PC-9 (cell line): ENCODE measurements around the gene PTP4A1. TPM values are rescaled to one million over a fixed set of nuclear protein-coding genes. Genes with fewer than 3 reads are reported as not detected.
A peak's percentile ranks its signal among the peaks of the same experiment; 100 is the strongest.

ENCODE experiments used
- BruUV-seq: library from RNA; stranded (reverse); fragments of 400-500 nt; replicated peaks from 2 replicates; lab custom pipeline; 2021; lab: Mats Ljungman, UMichigan
- CTCF ChIA-PET: fragments of 300-600 bp; sonication (Branson Sonifier 250); formaldehyde crosslinking; loops from one replicate; lab custom pipeline; 2022; ENCODE audit warnings: antibody characterized with exemption; lab: Charles Lee
- POLR2A ChIA-PET: fragments of 300-600 bp; sonication (Branson Sonifier 250); formaldehyde crosslinking; loops from one replicate; lab custom pipeline; 2022; ENCODE audit warnings: antibody characterized with exemption; ENCODE audit not compliant: unreplicated experiment; lab: Charles Lee
- DNase-seq, 2 experiments: peaks; one replicate each; pipeline versions ENCODE4 v3.0.0 to v3.0.0-alpha.2; 2015 to 2022; ENCODE audit warnings: mixed read lengths in 1 of 2
- H2AFZ ChIP-seq: fragments of 200-600 bp; sonication (generic); 2 replicates; pipeline ENCODE4 v1.8.1; 2017; ENCODE audit warnings: antibody characterized with exemption
- H3F3A ChIP-seq: fragments of 200-600 bp; sonication (generic); 2 replicates; pipeline ENCODE4 v1.8.1; 2017; ENCODE audit warnings: antibody characterized with exemption, mild to moderate bottlenecking, low read depth; ENCODE audit not compliant: insufficient read depth
- H3K27ac ChIP-seq: fragments of 200-600 bp; sonication (generic); 2 replicates; pipeline ENCODE4 v1.6.1; 2016; ENCODE audit warnings: mixed run types
- H3K27me3 ChIP-seq: fragments of 200-600 bp; sonication (generic); 2 replicates; pipeline ENCODE4 v1.6.1; 2016; ENCODE audit warnings: low read depth, mixed run types; ENCODE audit not compliant: insufficient read depth
- H3K36me3 ChIP-seq: fragments of 200-600 bp; sonication (generic); 2 replicates; pipeline ENCODE4 v1.6.1; 2016; ENCODE audit warnings: low read depth, mixed run types
- H3K4me1 ChIP-seq: fragments of 200-600 bp; sonication (generic); replicated peaks from 2 replicates; pipeline ENCODE4 v1.6.1; 2016; ENCODE audit warnings: mixed run types; ENCODE audit not compliant: insufficient read depth
- H3K4me2 ChIP-seq: fragments of 200-600 bp; sonication (generic); 2 replicates; pipeline ENCODE4 v1.6.1; 2017; ENCODE audit warnings: mixed run types
- H3K4me3 ChIP-seq: fragments of 200-600 bp; sonication (generic); 2 replicates; pipeline ENCODE4 v1.6.1; 2016; ENCODE audit warnings: mixed run types
- H3K79me2 ChIP-seq: fragments of 200-600 bp; sonication (generic); 2 replicates; pipeline ENCODE4 v1.6.1; 2017; ENCODE audit warnings: low read depth, mixed run types
- H3K9me2 ChIP-seq: fragments of 200-600 bp; sonication (generic); 2 replicates; pipeline ENCODE4 v1.8.1; 2017; ENCODE audit warnings: mild to moderate bottlenecking; ENCODE audit not compliant: insufficient read depth
- H3K9me3 ChIP-seq: fragments of 200-600 bp; sonication (generic); 2 replicates; pipeline ENCODE4 v1.8.1; 2016; ENCODE audit warnings: low read depth; ENCODE audit not compliant: insufficient read depth
- H4K20me1 ChIP-seq: fragments of 200-600 bp; sonication (generic); 2 replicates; pipeline ENCODE4 v1.8.1; 2017; ENCODE audit not compliant: insufficient read depth
- CTCF ChIP-seq: fragments of 200-600 bp; sonication (generic); conservative IDR thresholded peaks from 2 replicates; pipeline ENCODE4 v1.6.1; 2017; ENCODE audit warnings: mixed run types, antibody characterized with exemption, mild to moderate bottlenecking, moderate library complexity
- EZH2 ChIP-seq: fragments of 200-600 bp; sonication (generic); IDR thresholded peaks from 2 replicates; pipeline ENCODE4 v1.8.0; 2017; ENCODE audit warnings: antibody characterized with exemption, low read depth
- intact Hi-C: fragments of 100-400 bp; cut with micrococcal nuclease; formaldehyde crosslinking; loops from one replicate; pipeline ENCODE4 v1.10.0; 2022; ENCODE audit not compliant: unreplicated experiment
- total RNA-seq: library from RNA; stranded (reverse); gene quantifications from 2 replicates; pipeline ENCODE4 v1.2.3, GENCODE V29; 2021

PTP4A1 gene
- total RNA-seq, 1 experiment from 2014 or later, result 63.8 TPM

DNA sequence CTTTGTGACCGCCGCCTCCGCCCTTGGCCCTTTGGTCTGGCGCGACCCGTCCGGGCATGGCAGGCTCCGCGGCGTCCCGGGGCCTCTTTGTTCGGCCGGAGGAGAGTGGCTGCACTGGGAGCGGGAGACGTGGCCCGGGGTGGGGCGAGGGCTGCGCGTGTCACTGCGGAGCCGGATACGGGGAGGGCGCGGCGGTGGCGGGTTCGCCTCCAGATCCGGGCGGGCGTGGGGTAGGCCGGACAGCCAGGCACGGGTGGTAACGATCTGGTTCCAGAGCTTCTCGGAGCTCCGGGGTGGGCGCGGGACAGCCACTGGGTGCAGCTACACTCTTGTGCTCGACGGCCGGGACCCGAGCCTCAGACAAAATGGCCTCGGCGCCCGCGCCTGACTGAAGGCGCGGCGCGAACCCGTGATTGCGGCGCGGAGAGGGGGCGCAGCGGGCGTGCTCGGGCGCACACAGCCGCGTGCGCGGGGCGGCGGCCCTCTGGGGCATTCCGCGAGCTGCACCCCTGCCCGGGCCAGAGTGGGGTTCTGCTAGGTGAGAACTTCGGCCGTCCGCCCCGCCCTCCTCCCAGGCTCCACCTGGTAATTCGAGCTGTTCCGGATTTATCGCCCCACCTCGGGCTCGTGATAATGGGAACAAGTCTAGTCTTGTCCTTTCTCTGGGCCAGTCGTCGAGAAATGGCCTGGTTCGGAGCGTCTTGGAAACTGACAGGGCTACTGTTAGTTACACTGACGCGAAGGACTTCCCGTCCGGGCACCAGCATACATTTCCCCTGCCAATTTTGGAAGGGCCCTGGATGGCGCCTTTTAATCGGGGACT is 1.0 kb downstream of the PTP4A1 start:
- H3K4me1 ChIP-seq, result peaks cover 28% of the 10 kb centered on the region
- TF ChIP-seq EZH2 (no peak), CTCF (no peak)
- H3K9me3 ChIP-seq, result no peaks in the 10 kb centered on the region
- H4K20me1 ChIP-seq, result peaks cover 13% of the 10 kb centered on the region
- intact Hi-C loops, result loop anchor here (2.0 to 10.0 kb wide), 3 partner anchors 64 to 158 kb away; partner anchors contain the start of gene PHF3
- BruUV-seq, result no TSS peak
- peak overlapping the region; percentile 67 for H3K4me3 ChIP-seq
- no peaks in the 10 kb centered on the region for H3K27me3 ChIP-seq
- H3K27ac ChIP-seq, result peak overlapping the region; percentile 97
- ChIA-PET POLR2A (interaction anchor here (0.6 to 0.8 kb wide), 4 partner anchors 54 to 191 kb away, joined by 4 to 10 read pairs (median 4); no protein-coding TSS in a partner anchor), CTCF (interaction anchor here (2.0 kb wide), 1 partner anchor 191 kb away, joined by 7 read pairs; no protein-coding TSS in a partner anchor)
- peaks cover 45% of the 10 kb centered on the region for H3K79me2 ChIP-seq
- peaks cover 16% of the 10 kb centered on the region for H3K36me3 ChIP-seq
- peak; percentile 79 to 95 for DNase-seq
- peak overlapping the region; percentile 70 for H2AFZ ChIP-seq
- peak overlapping the region; percentile 81 for H3K4me2 ChIP-seq
- peaks cover 25% of the 10 kb centered on the region for H3F3A ChIP-seq
- no peaks in the 10 kb centered on the region for H3K9me2 ChIP-seq

DNA sequence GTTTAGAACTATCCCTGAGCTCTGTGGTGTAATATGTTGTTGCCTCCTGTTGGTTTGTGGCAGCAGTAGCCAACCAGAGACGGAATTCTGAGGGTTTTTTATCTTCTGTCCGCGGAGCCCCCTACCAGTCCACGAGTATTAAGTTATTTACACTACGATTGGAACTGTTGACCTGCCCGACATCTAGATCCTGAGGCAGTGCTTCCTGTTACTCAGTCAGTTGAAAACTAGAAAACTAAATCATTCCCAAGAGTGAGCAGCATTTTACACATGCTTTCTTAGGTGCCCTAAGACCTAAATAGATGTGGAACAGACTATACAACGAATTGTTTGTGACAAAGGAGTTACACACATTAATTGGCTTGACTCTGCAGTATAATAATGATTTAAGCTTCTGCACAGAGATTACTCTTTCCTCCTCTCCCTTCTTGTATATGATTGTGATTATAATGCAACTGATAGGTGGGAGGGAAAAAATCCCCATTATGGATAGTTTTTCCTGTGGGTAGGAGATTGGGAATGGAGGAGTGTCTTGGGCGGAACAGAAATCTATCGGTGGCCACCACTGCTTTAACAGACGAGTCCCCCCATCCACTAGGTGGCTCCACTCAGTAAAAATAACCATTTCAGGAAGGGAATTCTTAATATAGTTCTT is 1.7 kb downstream of the PTP4A1 start:
- ChIA-PET CTCF (interaction anchor here (0.8 to 2.0 kb wide), 2 partner anchors 46 to 190 kb away, joined by 3 to 7 read pairs; no protein-coding TSS in a partner anchor), POLR2A (interaction anchor here (0.6 to 0.8 kb wide), 6 partner anchors 44 to 191 kb away, joined by 3 to 10 read pairs (median 4); no protein-coding TSS in a partner anchor)
- H3K9me2 ChIP-seq, result no peaks in the 10 kb centered on the region
- DNase-seq, result peak; percentile 52 to 59
- peaks cover 28% of the 10 kb centered on the region for H3K4me1 ChIP-seq
- BruUV-seq, result TSS peak; percentile 39
- TF ChIP-seq EZH2 (no peak), CTCF (peak; percentile 84)
- H3K4me2 ChIP-seq, result peak overlapping the region; percentile 81
- H3K9me3 ChIP-seq, result no peaks in the 10 kb centered on the region
- H2AFZ ChIP-seq, result peak overlapping the region; percentile 70; the same call in 1 of the 2 replicates
- peaks cover 25% of the 10 kb centered on the region for H3F3A ChIP-seq
- H3K4me3 ChIP-seq, result peak overlapping the region; percentile 67
- peaks cover 15% of the 10 kb centered on the region for H4K20me1 ChIP-seq
- H3K79me2 ChIP-seq, result peaks cover 45% of the 10 kb centered on the region
- peaks cover 23% of the 10 kb centered on the region for H3K36me3 ChIP-seq
- peak overlapping the region; percentile 97 for H3K27ac ChIP-seq
- no peaks in the 10 kb centered on the region for H3K27me3 ChIP-seq
- intact Hi-C loops, result loop anchor here (1.0 to 10.0 kb wide), 4 partner anchors 63 to 221 kb away; partner anchors contain the start of gene PHF3

DNA sequence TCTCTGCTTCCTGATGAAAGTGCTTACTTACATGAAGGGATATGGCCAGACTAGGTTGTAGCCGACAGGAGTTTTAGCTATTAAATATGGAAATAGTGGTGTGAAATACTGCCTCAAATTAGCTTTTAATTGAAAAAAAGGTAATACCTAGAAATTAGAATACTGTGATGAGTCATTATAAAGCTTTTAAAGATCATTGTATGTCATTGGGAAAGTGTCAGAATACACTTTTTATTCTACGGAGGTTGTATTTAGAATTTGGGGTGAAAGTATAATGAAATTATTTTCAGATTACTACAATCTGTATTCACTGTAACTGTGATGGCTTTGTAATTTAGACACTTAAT is 2.2 kb downstream of the PTP4A1 start:
- Histone ChIP-seq H3K9me2 (no peaks in the 10 kb centered on the region), H3K79me2 (peaks cover 45% of the 10 kb centered on the region), H3K4me2 (peak overlapping the region; percentile 81), H3K4me1 (peaks cover 28% of the 10 kb centered on the region), H3K27me3 (no peaks in the 10 kb centered on the region), H3K27ac (peak overlapping the region; percentile 97; the same call in 1 of the 2 replicates), H3K36me3 (peaks cover 28% of the 10 kb centered on the region), H3K4me3 (peak overlapping the region; percentile 67), H2AFZ (no peak overlapping the region), H4K20me1 (peaks cover 18% of the 10 kb centered on the region), H3F3A (peaks cover 30% of the 10 kb centered on the region), H3K9me3 (no peaks in the 10 kb centered on the region)
- TF ChIP-seq CTCF, result 0 out of 2 replicates have a peak, but pooled peaks have one; percentile 38
- no peak for TF ChIP-seq EZH2
- CTCF ChIA-PET, result interaction anchor here (0.8 to 2.0 kb wide), 2 partner anchors 47 to 190 kb away, joined by 3 to 7 read pairs; no protein-coding TSS in a partner anchor
- DNase-seq, result no peak
- no TSS peak for BruUV-seq
- intact Hi-C loops, result loop anchor here (1.0 to 10.0 kb wide), 3 partner anchors 63 to 221 kb away; partner anchors contain the start of gene PHF3
- POLR2A ChIA-PET, result interaction anchor here (0.7 kb wide), 2 partner anchors 45 to 61 kb away, joined by 3 to 4 read pairs; no protein-coding TSS in a partner anchor
